Astrocyte of the cerebellum (primary cell): ENCODE data around the gene RRP1B.

Source experiments
- DNase-seq: peaks from one replicate; pipeline ENCODE4 v3.0.0-alpha.2; 2011; ENCODE audit warnings: low read depth
- H3K4me3 ChIP-seq: 2 replicates; pipeline ENCODE4 v1.5.1; 2011; ENCODE audit warnings: mild to moderate bottlenecking, low read depth, low read length, moderate library complexity
- in situ Hi-C: cut with HindIII; loops from 2 replicates; pipeline ENCODE4 v1.10.0; 2017; ENCODE audit warnings: low sequenced_read_pairs
- TF ChIP-seq, protein P1 (sequence below): IDR thresholded peaks from 2 replicates; pipeline ENCODE4 v1.5.1; 2012; ENCODE audit warnings: low read length, low read depth, moderate library complexity, mild to moderate bottlenecking; ENCODE audit errors: missing control alignments

The RRP1B gene

DNA sequence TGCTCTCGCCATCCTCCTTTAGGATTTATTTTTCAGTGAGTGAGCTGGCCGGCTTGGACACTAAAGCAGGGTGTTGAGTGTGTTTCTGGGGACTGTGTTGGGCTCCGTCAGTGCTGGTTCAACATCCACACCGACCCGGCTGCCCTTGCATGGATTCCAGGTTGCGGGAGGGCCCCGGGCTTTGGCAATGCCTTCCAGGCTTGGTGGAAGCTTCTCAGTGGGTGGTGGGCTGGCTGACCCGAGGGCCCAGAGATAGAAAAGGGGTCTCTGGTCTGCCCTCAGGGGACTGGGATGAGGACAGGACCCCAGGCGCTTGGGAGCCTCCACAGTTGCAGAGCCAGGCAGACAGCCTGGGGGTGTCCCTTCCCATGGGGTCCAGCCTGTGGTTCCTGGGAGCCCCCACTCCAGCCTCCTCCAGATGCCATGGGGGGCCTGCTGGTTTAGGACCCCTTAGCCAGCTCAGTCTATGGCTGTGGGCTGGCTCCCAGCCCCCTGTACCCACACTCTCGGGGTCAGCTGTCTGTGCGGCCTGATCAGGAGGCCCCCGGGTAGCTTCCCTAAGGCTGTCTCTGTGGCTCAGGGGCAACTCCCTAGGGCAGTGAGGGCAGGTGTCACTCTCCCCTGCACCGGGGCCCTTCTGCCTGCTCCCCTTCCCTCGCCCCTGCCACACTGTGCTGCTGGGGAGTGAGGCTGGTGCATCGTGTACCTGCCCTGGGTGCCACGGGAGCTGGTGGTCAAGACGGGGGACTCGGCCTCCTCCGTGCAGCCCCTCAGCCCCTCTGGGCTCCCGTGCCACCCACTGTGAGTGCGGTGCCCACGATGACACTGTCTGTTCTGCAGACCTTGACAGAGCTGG, 76.1 kb downstream of the RRP1B start:
- peak overlapping the region; percentile 5 for H3K4me3 ChIP-seq
- no peak for DNase-seq
- in situ Hi-C loops, result no loop called here
- TF ChIP-seq, protein P1, sequence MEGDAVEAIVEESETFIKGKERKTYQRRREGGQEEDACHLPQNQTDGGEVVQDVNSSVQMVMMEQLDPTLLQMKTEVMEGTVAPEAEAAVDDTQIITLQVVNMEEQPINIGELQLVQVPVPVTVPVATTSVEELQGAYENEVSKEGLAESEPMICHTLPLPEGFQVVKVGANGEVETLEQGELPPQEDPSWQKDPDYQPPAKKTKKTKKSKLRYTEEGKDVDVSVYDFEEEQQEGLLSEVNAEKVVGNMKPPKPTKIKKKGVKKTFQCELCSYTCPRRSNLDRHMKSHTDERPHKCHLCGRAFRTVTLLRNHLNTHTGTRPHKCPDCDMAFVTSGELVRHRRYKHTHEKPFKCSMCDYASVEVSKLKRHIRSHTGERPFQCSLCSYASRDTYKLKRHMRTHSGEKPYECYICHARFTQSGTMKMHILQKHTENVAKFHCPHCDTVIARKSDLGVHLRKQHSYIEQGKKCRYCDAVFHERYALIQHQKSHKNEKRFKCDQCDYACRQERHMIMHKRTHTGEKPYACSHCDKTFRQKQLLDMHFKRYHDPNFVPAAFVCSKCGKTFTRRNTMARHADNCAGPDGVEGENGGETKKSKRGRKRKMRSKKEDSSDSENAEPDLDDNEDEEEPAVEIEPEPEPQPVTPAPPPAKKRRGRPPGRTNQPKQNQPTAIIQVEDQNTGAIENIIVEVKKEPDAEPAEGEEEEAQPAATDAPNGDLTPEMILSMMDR, result no peak

DNA sequence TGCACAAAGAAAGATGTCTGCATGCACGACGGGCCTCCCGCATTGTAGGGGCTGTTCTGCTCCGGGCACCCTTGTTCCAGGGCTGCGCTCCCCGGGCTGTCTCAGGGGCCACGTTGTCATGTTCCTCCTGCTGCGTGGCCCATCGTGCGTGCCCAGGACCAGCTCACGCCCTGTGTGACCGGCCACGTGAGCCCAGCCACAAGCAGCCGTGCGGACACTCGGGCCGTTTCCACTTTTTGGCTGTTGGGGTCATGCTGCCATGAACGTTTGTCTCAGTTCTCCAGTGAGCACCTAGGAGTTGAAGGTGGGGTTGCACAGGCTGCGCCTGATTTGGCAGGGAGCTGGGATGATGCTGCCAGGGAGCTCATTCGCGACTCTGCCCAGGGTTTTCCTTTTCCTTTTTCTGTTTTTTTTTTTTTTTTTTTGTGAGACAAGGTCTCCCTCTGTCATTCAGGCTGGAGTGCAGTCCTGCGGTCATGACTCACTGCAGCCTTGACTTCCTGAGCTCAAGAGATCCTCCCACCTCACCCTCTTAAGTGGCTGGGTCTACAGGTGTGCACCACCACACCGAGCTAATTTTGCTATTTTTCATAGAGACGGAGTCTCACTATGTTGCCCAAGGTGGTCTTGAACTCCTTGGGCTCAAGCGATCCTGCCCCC, 77.0 kb downstream of the RRP1B start:
- no peak overlapping the region for H3K4me3 ChIP-seq
- in situ Hi-C loops, result no loop called here
- TF ChIP-seq, protein P1, result no peak
- no peak for DNase-seq

DNA sequence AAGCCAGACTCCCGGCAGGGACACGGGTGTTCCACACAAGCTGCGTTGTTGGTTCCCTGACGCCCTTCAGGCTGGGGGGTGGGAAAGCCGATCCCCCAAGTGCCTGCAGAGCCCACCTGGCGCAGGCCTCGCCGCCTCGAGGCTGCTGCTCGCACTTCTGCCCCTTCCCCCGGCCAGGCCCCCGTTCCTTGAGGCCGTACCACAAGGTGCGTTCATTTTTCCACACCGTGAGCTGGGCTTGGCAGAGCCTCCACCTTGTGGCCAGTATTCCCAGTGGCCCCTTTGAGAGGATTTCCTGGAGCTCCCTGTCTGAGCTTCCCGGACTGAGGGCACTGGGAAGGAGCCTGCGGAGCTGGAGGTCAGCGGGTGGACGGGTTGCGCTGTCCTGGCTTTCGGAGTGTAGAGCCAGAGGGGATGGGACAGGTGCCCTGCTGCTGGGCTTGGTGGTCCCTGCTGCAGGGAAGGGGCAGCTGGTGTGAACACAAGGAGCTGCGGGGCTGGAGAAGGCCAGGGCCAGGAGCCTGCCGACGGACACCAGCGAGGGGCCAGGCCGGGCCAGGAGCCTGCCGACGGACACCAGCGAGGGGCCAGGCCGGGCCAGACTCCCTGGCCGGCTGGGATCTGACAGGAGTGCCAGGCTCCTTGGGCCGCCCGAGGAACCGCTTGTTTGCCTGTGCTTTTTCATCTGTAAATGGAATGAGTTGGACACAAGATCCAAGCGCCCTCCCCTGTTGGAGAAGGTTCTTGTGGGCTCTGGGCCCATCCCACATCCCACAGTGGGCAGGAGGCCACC, 78.0 kb downstream of the RRP1B start:
- TF ChIP-seq, protein P1, result no peak
- in situ Hi-C loops, result no loop called here
- DNase-seq, result no peak
- no peak overlapping the region for H3K4me3 ChIP-seq

DNA sequence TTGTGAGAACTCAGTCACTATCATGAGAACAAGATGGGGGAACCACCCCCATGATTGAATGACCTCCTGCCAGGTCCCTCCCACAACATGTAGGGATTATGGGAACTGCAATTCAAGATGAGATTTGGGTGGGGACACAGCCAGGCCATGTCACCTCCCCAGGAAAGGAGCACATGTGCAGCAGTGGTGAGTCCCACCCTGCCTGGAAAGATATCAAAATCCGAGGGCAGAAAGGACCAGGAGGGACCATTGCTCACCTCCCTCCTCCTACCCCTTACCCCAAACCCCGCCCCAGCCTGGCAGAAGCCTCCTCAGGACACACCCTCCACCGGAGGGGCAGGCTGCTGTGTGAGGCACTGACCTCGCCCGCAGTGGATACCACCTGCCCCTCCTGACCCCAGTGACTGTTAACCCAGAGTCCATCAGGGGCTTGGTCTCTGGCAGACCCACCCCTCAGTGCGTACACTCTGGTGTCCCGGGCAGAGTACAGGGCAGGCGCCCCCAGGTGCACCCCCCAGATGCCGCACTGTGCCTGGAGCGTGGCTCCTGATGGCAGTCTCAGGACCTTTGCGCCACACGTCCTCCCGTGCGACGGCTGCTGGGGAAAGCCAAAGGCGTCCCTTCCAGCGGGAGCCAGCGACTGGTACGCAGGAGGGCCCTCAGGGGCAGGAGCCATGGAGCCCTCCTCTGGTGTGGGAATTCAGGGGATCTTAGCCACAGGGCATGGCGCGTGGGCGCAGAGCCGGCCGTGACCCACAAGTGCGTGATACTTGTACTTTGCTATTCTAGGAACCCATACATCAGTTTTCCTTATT, 80.5 kb downstream of the RRP1B start:
- TF ChIP-seq, protein P1, result no peak
- in situ Hi-C loops, result no loop called here
- DNase-seq, result no peak
- no peak overlapping the region for H3K4me3 ChIP-seq

- TF ChIP-seq, protein P1, result no peak
- DNase-seq, result no peak
- H3K4me3 ChIP-seq, result no peak overlapping the region
- in situ Hi-C loops, result no loop called here
Measured at GRCh38 chr21:43740497-43741156, 81.3 kb downstream of the RRP1B start.
